Activated naive CD4-positive, alpha-beta T cell treated with anti-CD3 and anti-CD28 coated beads, Interleukin-2, amount 10 ng/mL, durations not matched to agents 7 days and 5 days (primary cell): ENCODE measurements around the gene CCDC142.

ENCODE experiments used
- CTCF ChIA-PET: fragments of 350-600 bp; sonication (Branson Sonifier 250); formaldehyde crosslinking; loops from one replicate; lab custom pipeline; 2021; ENCODE audit warnings: antibody characterized with exemption; lab: Charles Lee
- DNase-seq: peaks from one replicate; pipeline ENCODE4 v3.0.0-alpha.2; 2020
- H3K27ac Mint-ChIP-seq: one replicate; pipeline ENCODE4 v1.8.0; 2021; ENCODE audit warnings: mild to moderate bottlenecking, moderate library complexity, mixed read lengths
- H3K27me3 Mint-ChIP-seq: one replicate; pipeline ENCODE4 v1.8.0; 2021; ENCODE audit warnings: mild to moderate bottlenecking, mixed read lengths
- H3K36me3 Mint-ChIP-seq: one replicate; pipeline ENCODE4 v1.8.0; 2021; ENCODE audit warnings: mixed read lengths
- H3K4me1 Mint-ChIP-seq: one replicate; pipeline ENCODE4 v1.8.0; 2021; ENCODE audit warnings: mixed read lengths
- H3K4me3 Mint-ChIP-seq: one replicate; pipeline ENCODE4 v1.8.0; 2021; ENCODE audit warnings: mild to moderate bottlenecking, moderate library complexity, mixed read lengths
- H3K9me3 Mint-ChIP-seq: one replicate; pipeline ENCODE4 v1.8.0; 2021; ENCODE audit warnings: mixed read lengths

The CCDC142 gene

GRCh38 chr2:74482801-74483674, at the start of gene CCDC142, which contains the start of gene TTC31:
CCDC142 (minus strand) TSS chr2:74482998; CDS start chr2:74482837, 161 bp downstream.
TTC31 (plus strand) TSS chr2:74483081; CDS start chr2:74483096, 15 bp downstream.
- peak; percentile 96 for DNase-seq
- peaks cover 51% of the 10 kb centered on the region for H3K4me1 Mint-ChIP-seq
- peak within 1 kb of the TSS; percentile 100 for H3K4me3 Mint-ChIP-seq
- H3K27ac Mint-ChIP-seq = peak within 1 kb of the TSS; percentile 98
- no peaks in the 10 kb centered on the region for H3K9me3 Mint-ChIP-seq
- CTCF ChIA-PET = interaction anchor here (0.8 to 6.1 kb wide), 21 partner anchors 9 to 118 kb away, joined by 3 to 86 read pairs (median 4); partner anchors contain the start of genes AUP1, HTRA2, INO80B and MOGS
- peaks cover 37% of the 10 kb centered on the region for H3K36me3 Mint-ChIP-seq
- no peaks in the 10 kb centered on the region for H3K27me3 Mint-ChIP-seq

- H3K36me3 Mint-ChIP-seq = peaks cover 37% of the 10 kb centered on the region
- peak overlapping the region; percentile 42 for H3K4me3 Mint-ChIP-seq
- H3K27ac Mint-ChIP-seq = peak overlapping the region; percentile 8
- DNase-seq = no peak
- CTCF ChIA-PET = interaction anchor here (0.5 to 5.8 kb wide), 34 partner anchors 8 to 713 kb away, joined by 3 to 104 read pairs (median 4); partner anchors contain the start of genes C2orf81, CCDC142, MRPL53 and TTC31
- peaks cover 11% of the 10 kb centered on the region for H3K27me3 Mint-ChIP-seq
- H3K4me1 Mint-ChIP-seq = peaks cover 39% of the 10 kb centered on the region
- no peaks in the 10 kb centered on the region for H3K9me3 Mint-ChIP-seq
These were observed 49.4 kb upstream of the CCDC142 start for GRCh38 chr2:74532222-74532621.

DNA sequence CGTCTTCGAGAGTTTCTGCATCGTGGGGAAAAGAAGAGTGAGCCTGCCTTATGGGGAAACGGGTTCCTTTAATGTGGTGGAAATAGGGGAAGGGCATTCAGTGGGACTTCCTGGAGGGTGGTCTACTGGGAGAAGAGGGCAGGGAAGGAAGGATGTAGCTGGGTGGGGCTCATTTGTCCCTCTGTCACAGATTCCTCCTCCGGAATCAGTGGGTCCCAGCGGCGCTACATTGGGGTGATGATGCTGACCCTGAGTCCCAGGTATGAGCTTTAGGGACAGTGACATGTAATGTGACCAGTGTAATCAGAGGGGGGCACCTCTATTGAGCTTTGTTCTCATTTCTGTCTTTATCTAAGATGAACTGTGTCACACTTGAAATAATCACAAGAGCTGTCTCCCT, 48.9 kb upstream of the CCDC142 start:
- Mint-ChIP-seq H3K4me3 (peak overlapping the region; percentile 96), H3K27ac (peak overlapping the region; percentile 8), H3K36me3 (peaks cover 42% of the 10 kb centered on the region)

DNA sequence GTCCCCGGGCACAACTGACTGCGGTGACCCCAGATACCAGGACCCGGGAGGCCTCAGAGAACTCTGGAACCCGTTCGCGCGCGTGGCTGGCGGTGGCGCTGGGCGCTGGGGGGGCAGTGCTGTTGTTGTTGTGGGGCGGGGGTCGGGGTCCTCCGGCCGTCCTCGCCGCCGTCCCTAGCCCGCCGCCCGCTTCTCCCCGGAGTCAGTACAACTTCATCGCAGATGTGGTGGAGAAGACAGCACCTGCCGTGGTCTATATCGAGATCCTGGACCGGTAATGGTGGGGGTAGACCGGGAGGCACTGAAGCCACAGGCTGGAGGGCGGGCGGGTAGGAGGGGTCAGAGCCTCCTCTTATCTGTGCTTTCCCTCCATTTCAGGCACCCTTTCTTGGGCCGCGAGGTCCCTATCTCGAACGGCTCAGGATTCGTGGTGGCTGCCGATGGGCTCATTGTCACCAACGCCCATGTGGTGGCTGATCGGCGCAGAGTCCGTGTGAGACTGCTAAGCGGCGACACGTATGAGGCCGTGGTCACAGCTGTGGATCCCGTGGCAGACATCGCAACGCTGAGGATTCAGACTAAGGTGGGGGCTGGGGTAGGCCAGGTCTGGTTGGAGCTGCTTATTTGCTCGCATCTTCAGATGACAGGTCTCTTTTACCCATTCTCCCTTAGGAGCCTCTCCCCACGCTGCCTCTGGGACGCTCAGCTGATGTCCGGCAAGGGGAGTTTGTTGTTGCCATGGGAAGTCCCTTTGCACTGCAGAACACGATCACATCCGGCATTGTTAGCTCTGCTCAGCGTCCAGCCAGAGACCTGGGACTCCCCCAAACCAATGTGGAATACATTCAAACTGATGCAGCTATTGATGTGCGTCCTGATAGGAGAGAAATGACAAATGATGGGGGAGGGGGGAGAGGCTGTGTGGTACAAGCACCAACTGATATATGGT, 47.7 kb upstream of the CCDC142 start:
- peak; percentile 66 for DNase-seq
- H3K4me1 Mint-ChIP-seq = peaks cover 51% of the 10 kb centered on the region
- peak overlapping the region; percentile 94 for H3K27ac Mint-ChIP-seq
- no peaks in the 10 kb centered on the region for H3K27me3 Mint-ChIP-seq
- CTCF ChIA-PET = interaction anchor here (0.8 to 5.8 kb wide), 13 partner anchors 9 to 281 kb away, joined by 3 to 104 read pairs (median 4); partner anchors contain the start of genes CCDC142 and TTC31
- peak overlapping the region; percentile 96 for H3K4me3 Mint-ChIP-seq
- peaks cover 52% of the 10 kb centered on the region for H3K36me3 Mint-ChIP-seq
- no peaks in the 10 kb centered on the region for H3K9me3 Mint-ChIP-seq

More for the DNA sequence above, 48.9 kb upstream of the CCDC142 start:
- no peak for DNase-seq
- no peaks in the 10 kb centered on the region for H3K9me3 Mint-ChIP-seq
- CTCF ChIA-PET = interaction anchor here (0.5 to 5.8 kb wide), 36 partner anchors 9 to 712 kb away, joined by 3 to 104 read pairs (median 4); partner anchors contain the start of genes C2orf81, CCDC142, MRPL53 and TTC31
- H3K27me3 Mint-ChIP-seq = peaks cover 6% of the 10 kb centered on the region
- peaks cover 44% of the 10 kb centered on the region for H3K4me1 Mint-ChIP-seq

GRCh38 chr2:74529357-74530238, 46.8 kb upstream of the CCDC142 start, which contains the start of the genes AUP1 and HTRA2:
AUP1 (minus strand) TSS chr2:74529706; CDS start chr2:74529629, 77 bp downstream.
HTRA2 (plus strand) TSS chr2:74529933; CDS start chr2:74530007, 74 bp downstream.
- DNase-seq = peak; percentile 94
- CTCF ChIA-PET = interaction anchor here (1.0 to 5.8 kb wide), 6 partner anchors 17 to 59 kb away, joined by 3 to 86 read pairs (median 6); partner anchors contain the start of genes CCDC142 and TTC31
- no peaks in the 10 kb centered on the region for H3K9me3 Mint-ChIP-seq
- H3K27me3 Mint-ChIP-seq = no peaks in the 10 kb centered on the region
- peak within 1 kb of the TSS; percentile 94 for H3K27ac Mint-ChIP-seq
- peaks cover 51% of the 10 kb centered on the region for H3K4me1 Mint-ChIP-seq
- H3K4me3 Mint-ChIP-seq = peak within 1 kb of the TSS; percentile 96
- H3K36me3 Mint-ChIP-seq = peaks cover 55% of the 10 kb centered on the region

- peak overlapping the region; percentile 94 for H3K27ac Mint-ChIP-seq
- DNase-seq = no peak
- H3K36me3 Mint-ChIP-seq = peaks cover 53% of the 10 kb centered on the region
- H3K9me3 Mint-ChIP-seq = no peaks in the 10 kb centered on the region
- H3K27me3 Mint-ChIP-seq = peaks cover 4% of the 10 kb centered on the region
- CTCF ChIA-PET = interaction anchor here (1.0 to 5.8 kb wide), 5 partner anchors 18 to 60 kb away, joined by 3 to 86 read pairs (median 7); partner anchors contain the start of genes CCDC142 and TTC31
- peaks cover 51% of the 10 kb centered on the region for H3K4me1 Mint-ChIP-seq
- peak overlapping the region; percentile 96 for H3K4me3 Mint-ChIP-seq
These were observed 46.0 kb upstream of the CCDC142 start for GRCh38 chr2:74528600-74529356.

- peaks cover 11% of the 10 kb centered on the region for H3K27me3 Mint-ChIP-seq
- DNase-seq = no peak
- H3K36me3 Mint-ChIP-seq = peaks cover 51% of the 10 kb centered on the region
- CTCF ChIA-PET = interaction anchor here (1.0 to 1.9 kb wide), 2 partner anchors 59 to 71 kb away, joined by 3 to 7 read pairs; no protein-coding TSS in a partner anchor
- H3K9me3 Mint-ChIP-seq = no peaks in the 10 kb centered on the region
- peak overlapping the region; percentile 96 for H3K4me3 Mint-ChIP-seq
- H3K4me1 Mint-ChIP-seq = peaks cover 56% of the 10 kb centered on the region
- no peak overlapping the region for H3K27ac Mint-ChIP-seq
These were observed 44.9 kb upstream of the CCDC142 start for GRCh38 chr2:74527741-74528140.

DNA sequence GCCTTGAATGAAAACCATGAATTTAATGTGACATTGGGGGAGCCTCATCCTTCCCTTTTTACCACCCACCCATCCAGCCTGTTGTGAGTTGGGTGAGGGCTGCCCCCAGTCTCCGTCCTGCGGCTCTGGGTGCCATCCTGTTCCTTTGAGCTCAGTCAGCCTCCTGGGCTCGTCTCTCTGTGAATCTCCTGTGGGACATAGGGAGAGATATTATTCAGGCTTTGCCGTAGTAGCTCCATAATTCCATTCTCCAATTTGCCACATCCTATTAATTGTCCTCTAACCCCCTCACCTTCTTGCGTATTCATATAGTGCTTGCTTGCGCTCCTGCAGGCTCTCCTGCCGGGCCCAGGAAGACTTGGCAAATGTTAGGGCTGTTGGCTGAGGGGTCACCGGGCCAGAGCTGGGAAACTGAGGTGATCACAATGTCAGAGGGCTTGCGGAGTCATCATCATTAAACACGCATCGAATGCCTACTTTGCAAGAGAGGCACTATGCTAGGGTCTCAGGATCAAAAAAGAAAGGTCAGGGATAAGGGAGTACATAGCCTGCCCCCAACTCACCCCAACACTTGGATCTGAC, 43.9 kb upstream of the CCDC142 start:
- CTCF ChIA-PET = interaction anchor here (1.0 kb wide), 1 partner anchor 70 kb away, joined by 3 read pairs; no protein-coding TSS in a partner anchor
- Mint-ChIP-seq H3K36me3 (peaks cover 42% of the 10 kb centered on the region), H3K9me3 (no peaks in the 10 kb centered on the region), H3K4me3 (no peak overlapping the region), H3K27ac (no peak overlapping the region), H3K4me1 (peaks cover 50% of the 10 kb centered on the region), H3K27me3 (peaks cover 21% of the 10 kb centered on the region)
- no peak for DNase-seq

DNA sequence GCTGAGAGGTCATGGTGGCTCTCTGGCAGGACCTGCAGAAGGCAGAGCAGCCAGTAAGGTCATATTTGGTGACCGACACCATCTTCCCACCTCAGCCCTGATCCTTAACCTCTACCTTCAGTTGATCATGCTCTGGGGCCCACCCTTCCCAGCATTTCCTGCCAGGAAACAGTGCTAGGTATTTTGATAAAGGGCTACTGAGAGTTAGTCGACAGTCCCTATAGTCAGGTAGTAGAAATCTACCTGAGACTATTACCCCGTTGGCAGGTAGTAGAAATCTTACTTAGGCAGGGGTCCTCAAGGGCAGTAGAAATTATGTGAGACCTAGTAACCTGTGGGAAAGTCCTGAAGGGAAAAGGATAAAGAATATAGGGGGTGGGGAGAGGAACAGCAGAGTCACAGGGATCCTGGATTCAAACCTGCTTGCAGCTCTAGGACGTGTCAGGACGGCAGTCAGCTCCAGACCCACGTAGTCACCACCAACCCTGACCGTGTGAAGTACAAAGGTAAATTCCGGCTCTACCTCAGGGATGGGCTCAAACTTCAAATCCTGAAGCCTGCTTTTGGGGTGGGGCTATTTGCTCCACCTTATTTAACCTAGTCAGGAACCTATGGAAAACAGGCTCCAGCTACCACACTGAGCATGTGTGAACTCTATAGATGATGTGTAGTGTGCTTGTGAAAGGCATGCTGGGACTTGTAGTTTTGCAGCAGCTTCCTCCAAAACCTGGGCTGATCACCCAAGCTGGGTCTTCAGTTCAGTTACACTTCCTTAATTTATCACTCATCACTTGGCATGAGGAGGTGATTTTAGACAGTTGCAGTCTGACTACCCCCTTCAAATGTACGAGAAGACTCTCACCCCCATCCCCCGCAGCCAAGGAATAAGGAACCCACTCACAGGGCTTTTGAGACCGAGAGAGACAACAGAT, 43.2 kb upstream of the CCDC142 start, which contains the start of gene DQX1:
TSS of gene DQX1 (minus strand) at position 515 of the 932 bp plus-strand sequence. CDS start at position 13, 502 bp downstream.
- H3K36me3 Mint-ChIP-seq = peaks cover 41% of the 10 kb centered on the region
- H3K4me3 Mint-ChIP-seq = no peak within 1 kb of the TSS
- H3K27ac Mint-ChIP-seq = peak within 1 kb of the TSS; percentile 12
- peak; percentile 46 for DNase-seq
- CTCF ChIA-PET = no interaction called here
- peaks cover 43% of the 10 kb centered on the region for H3K4me1 Mint-ChIP-seq
- H3K27me3 Mint-ChIP-seq = peaks cover 29% of the 10 kb centered on the region
- no peaks in the 10 kb centered on the region for H3K9me3 Mint-ChIP-seq

GRCh38 chr2:74524955-74525716, 42.3 kb upstream of the CCDC142 start:
- no peak for DNase-seq
- H3K9me3 Mint-ChIP-seq = no peaks in the 10 kb centered on the region
- no peak overlapping the region for H3K4me3 Mint-ChIP-seq
- CTCF ChIA-PET = no interaction called here
- H3K27me3 Mint-ChIP-seq = peaks cover 37% of the 10 kb centered on the region
- H3K36me3 Mint-ChIP-seq = peaks cover 37% of the 10 kb centered on the region
- peaks cover 37% of the 10 kb centered on the region for H3K4me1 Mint-ChIP-seq
- no peak overlapping the region for H3K27ac Mint-ChIP-seq
